NCI-H2107 (cell line): ENCODE results near the gene RPGRIP1L.

Experiments
- DNase-seq: peaks from one replicate; lab custom pipeline; 2025; lab: John Stamatoyannopoulos, UW

The RPGRIP1L gene

DNA sequence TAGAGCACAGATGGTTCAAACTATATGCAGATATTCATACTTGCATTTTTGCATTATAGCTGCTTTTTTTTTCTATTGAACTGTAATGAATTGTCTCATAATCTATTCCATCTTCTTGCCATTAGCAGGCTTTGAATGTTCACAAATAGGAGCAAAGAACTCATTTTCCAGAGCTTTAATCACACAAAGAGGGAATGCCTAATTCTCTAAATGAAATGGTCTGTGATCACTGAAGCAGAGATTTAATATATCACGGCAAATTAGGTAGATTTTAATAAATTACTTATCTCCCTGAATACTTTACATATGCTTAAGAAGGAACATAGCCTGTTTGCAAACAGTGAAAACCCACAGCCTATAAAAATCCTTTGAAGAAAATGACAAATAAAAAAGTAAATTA lies 103.0 kb downstream of the RPGRIP1L start:
- DNase-seq: no peak

DNA sequence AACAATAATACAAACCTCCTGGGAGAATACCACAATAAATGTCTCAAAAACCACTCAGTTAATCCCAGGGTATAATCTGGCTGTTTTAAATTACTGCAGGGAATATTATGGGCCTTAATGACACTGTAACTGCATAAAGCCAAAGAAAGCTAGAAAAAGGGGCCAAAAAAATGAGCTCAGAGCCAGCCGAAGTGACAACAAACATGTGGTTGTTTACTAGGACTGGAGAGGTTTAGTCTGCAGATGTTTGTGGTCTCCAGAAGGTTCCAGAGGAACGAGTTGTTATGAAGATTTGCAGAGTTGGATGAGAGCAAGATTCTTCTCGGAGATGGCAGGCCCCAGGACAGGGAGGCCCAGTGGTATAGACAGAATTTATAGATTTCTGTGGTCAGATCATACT lies 103.5 kb downstream of the RPGRIP1L start:
- no peak for DNase-seq

DNA sequence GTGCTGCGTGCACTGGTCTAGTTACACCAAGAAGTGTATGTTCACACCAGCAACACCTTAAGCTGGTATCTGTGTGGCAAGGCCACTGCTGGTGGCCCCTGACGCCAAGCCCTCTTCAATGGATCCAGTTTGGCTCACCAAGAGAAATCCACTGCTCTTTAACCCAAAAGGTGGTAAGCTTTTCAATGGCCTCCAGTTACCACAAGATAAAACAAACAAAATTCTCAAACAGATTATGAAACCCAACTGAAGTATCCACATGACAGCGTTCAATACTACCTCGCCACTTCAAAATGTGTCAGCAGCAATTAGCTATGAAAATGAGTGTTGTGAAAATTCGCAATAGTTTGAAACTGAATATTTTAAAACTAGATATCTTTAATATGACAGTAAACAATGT lies 104.1 kb downstream of the RPGRIP1L start:
- DNase-seq: no peak

DNA sequence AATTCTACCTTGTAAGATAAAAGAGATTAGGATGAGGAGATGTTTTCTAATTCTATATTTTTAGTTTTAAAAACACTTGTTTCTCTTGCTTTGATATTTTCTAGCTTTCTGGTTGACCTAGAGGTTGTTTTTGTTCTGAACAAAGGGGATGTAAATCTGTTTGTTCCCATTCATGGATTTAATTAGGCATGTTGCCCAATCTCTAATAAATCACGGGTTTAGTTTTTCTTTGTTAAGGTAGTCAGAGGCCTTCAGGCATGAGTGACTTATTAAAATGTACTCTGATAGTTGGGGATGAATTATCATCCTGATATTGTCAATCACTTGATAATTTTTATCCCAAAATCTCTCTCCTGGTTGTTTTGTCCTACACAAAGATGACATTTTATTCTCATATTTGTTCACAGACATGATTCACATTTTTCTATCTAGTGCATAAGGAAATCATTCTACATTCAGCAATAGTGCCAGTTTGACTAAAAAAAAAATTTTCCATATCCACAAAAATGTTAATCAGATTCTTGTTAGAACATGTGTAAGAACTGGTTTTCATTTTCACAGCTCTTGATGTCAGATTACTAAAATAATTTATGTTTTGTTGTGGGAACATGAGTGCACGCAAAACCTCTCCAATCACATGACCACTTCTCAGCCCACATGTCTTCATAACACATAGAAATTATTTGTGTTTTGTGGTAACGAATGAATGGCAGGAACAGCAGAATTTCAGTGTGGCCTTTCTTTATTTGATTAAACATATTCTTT lies 105.0 kb downstream of the RPGRIP1L start:
- no peak for DNase-seq

DNA sequence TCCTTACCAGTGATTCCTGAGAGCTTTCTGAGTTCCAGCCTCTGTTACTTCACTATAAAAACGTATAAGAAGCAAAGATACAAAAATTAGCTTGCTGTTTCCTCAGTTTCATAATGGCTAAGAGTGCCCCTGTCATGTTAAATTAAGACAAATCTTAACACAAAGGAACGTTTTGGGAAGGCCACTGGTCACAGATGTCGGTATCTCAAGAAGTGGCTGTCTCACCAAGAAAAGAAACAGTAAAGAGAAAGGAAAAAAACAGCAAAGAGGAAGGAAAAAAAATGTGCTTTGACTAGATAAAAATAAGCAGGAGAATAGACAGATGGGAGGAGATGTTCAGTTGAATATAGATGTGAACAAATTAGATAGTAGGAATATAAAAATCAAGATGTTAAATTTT lies 105.9 kb downstream of the RPGRIP1L start:
- DNase-seq: no peak

DNA sequence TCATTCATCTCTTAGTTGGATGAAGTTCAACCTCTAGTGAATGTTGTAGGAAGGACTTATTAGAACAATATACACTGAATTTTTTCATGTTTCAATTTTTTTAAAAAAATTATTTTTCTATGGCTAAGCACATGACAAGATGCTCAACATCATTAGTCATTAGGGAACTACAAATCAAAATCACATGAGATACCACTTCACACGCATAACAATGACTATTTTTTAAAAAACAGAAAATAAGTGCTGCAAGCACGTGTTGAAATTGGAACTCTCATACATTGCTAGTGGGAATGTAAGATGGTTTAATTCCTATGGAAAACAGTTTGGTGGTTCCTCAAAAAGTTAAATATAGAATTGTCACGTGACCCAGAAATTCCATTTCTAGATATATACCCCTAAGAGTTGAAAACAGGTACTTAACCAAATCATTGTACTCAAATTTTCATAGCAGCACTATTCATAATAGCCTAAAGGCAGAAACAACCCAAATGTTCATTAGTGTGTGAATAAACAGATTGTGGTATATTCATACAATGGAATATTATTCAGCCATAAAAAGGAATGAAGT lies 115.5 kb downstream of the RPGRIP1L start:
- DNase-seq: no peak

DNA sequence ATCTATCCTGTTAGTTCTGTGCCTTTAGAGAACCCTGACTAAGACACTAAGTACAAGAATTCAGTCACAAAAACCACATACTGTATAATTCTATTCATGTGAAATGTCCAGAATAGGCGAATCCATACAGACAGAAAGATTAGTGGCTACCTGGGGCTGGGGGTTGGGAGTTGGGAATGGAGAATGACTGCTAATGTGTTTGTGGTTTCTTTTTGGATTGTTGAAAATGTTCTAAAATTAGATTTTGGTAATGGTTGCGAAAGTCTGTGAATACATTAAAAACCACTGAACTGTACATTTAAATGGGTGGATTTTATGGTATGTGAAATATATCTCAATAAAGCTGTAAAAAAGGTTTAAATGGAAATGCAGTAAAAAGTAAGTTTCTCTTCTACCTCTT lies 120.3 kb downstream of the RPGRIP1L start:
- no peak for DNase-seq

DNA sequence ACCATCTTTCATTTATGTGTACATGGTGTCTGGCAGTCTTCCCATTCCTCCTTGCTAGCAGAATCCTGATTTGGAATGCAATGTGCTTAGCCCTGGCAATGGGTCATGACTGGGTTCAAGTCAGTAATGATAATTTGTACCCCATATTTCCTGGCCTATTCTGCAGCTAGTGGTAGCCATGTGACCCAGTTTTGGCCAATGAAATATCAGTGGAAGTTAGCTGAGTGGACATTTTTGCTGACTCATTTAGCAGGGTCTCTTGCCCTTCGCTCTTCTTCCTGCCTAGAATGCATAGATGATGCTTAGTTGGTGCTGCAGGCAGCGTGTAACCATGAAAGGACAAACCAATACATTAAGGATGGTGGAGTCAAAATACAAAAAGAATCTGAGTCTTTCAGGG lies 121.9 kb downstream of the RPGRIP1L start:
- DNase-seq: no peak

DNA sequence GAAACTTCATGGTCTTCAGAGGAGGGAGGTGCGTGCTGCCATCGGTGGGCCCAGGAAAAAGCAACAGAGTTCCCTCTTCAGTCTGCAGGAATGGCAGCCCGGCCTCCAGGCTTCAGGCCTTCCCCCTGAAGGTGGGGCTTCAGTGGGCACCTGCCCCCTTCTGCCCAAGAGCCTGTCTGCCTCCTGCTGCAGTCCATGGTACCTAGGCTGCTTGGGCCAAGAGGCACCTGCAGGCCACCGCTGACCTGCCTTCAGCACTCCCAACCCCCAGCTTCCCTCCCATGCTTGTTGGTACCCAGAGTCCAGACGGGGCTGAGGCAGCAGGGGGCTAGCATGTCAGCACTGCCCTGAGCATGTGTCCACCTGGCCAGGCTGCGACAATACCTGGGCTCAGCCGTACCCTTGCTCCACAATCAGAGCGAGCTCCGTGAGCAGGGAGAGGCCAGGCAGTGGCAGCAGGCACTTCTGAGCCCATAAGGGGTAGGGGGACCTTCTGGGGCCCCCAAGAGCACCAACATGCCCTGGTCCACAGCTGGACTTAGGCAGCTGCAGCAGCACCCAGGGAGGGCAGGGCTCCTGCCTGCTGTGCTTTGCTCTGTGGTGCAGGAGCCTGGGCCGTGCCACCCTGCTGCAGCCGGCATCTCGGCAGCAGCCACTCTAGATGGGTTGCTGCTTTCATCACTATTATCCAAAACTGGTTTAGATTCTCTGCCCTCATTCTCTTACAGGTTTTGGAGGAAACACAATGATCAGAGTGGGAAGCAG lies 123.4 kb downstream of the RPGRIP1L start:
- no peak for DNase-seq

DNA sequence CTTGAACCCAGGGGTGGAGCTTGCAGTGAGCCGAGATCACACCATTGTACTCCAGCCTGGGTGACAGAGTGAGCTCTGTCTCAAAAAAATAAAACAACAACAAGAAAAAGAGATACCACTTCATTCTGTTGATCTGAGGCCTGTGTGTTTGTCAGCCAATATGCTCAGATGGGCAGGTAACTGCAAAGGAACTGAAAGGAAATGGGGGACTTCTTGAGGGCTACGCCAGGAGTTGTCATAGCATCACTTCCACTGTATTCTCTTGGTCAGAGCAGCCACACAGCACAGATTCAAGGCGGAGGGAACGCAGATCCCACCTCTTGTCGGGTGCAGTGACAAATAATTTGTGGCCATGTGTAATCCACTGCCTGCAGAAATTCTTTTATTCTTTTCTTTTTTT lies 126.8 kb downstream of the RPGRIP1L start:
- no peak for DNase-seq

DNA sequence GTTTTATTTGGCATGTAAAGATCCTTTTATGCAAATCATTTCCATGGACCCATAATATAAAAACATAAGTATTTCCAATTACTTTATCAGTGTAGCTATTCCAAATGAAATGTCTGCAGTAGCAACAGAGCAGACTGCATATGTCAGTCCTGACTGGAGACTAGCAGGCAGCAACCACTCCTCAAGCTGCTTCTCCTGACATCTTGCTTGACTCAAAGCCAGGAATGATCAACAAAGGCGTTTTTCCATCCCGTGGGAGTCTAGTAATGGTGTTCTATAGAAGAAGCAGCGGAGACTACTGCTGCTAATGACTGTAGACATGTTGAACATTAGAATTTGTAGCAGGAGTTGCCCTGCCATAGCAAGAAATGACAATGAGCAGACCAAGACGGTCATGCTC lies 127.4 kb downstream of the RPGRIP1L start:
- no peak for DNase-seq

DNA sequence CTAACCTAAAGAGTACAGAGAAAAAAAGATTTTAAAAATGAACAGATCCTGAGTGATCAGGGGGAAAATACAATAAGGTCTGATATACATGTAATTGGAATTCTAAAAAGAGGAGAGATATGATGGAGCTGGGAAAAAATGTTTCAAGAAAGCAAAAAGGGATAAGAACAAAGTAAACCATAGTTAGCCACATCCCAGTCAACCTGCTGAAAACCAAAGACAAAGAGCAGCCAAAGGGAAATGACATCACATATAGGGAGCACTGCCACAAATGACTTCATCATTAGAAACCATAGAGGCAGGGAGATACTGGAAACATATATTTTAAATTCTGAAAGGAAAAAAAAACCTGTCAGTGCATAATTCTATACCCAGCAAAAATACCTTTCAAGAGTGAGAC lies 131.9 kb downstream of the RPGRIP1L start:
- no peak for DNase-seq

DNA sequence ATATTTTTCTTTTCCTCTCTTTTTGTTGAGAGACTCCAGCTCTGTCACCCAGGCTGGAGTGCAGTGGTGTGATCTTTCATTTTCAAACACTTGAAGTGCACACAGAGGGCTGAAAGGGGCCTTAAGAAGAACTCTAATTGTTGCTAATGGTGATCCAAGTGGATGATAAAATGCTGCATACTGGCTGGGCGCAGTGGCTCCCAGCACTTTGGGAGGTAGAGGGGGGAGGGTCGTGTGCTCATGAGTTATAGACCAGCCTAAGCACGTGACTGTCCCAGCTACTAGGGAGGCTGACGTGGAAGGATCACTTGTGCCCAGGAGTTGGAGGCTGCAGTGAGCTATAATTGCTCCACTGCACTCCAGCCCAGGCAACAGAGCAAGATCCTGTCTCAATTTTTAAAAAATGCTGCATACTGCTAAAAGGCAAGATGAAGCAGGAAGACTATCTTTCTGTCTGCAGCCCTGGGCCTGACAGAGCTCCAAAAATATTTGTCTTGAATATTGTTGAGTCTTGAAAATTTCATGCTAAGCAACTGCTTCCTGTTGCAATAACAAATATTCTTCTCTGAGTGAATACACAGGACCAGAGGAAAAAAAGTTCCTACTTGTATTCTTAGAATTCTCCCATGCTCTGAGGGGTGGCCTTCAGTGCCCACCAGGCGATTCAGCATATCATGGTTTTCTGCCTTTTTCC lies 137.0 kb downstream of the RPGRIP1L start:
- DNase-seq: no peak

DNA sequence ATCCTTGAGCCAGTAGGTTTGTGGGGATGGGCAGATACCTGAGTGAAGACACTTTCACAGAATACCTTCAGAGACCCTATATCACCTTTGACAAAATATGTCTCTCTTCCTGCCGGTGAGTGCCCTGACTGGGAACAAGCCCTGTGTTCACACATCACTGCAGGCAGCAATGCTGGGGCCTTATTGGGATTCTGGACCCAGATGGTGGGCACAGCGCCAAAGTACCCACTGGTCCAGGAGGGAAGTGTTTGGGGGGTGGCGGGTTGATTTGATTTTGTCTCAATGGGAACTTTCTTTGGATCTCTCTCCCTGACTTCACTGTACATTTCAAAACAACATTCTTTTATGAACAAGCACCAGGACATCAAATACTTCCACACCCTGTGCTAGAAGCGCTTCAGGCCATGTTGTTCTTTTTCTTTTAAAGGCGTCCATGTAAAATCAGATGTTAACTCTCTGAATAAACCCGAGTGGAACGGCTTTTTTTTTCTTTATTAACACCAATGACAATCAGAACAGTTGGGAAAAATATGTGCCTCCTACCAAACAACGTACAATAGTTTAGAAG lies 138.3 kb downstream of the RPGRIP1L start:
- DNase-seq: no peak

DNA sequence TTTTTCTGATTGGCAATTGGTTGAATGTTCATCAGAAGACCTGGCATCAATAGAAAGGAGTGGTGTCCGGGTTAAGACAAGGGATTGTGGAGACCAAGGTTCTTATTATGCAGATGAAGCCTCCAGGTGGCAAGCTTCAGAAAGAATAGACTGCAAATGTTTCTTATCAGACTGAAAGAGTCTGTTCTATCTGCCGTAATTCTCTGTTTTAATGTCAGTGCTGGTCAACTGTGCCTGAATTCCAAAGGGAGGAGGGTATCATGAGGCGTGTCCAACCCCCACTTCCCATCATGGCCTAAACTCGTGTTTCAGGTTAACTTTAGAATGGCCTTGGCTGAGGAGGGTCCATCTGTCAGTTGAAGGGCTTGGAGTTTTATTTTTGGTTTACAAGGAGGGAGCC lies 140.2 kb downstream of the RPGRIP1L start:
- no peak for DNase-seq

DNA sequence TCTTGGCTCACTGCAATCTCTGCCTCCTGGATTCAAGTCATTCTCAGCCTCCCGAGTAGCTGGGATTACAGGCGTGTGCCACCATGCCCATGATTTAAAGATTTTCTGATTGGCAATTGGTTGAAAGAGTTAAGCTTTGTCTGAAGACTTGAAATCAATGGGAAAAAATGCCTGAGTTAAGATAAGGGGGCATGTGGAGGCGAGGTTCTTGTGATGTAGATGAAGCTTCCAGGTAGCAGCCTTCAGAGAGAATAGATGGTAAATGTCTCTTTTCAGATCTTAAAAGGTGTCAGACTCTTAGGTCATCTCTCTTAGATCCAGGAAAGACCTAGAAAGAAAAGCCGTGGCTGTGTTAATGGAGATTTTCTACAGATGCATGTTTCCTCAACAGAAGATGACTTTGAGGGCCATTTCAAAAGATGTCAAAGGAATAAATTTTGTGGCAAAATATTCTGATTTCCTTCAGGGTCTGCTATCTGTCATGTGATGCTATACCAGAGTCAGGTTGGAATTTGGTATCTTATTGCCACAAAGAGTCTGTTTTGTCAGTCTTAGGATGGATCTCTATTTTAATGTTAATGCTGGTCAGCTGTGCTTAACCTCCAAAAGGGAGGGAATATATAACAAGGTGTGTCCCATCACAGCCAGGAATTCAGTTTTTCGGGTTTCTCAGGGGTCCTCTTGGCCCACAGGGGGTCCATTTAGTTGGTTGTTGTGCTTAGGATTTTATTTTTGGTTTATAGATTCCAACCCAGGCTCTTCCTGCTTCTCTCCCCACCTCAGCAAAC lies 142.4 kb downstream of the RPGRIP1L start:
- DNase-seq: no peak

DNA sequence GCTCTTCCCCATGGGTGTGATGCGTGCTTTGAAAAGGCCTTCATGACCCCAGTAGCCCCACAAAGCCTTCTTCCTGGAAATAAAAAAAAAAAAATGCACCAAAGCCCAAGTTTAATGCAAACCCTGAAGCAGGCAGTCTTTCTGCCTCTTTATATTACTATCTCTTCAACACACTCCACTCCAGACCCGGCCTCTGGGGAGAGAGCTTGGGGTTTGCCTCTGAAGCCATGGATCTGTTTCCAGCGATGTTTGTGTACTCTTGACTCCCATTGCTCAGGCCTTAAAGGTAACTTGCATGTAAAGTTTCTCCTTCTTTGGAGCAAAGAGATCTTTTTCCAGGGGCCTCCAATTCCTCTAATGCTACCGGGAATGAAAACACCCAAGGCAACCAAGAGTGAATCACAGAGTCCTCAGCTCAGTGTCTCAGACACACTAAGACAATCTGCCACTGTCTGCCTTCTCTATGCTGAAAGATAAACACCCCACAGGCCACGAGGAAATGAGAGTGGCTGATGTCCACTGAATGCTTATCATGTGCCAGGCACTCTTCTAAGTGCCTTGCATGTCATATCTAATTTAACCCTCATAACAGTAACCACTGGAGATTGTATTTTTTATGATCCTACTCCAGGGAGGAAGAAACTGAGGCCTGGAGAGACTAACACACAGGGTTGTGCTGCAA lies 144.2 kb downstream of the RPGRIP1L start:
- DNase-seq: no peak

DNA sequence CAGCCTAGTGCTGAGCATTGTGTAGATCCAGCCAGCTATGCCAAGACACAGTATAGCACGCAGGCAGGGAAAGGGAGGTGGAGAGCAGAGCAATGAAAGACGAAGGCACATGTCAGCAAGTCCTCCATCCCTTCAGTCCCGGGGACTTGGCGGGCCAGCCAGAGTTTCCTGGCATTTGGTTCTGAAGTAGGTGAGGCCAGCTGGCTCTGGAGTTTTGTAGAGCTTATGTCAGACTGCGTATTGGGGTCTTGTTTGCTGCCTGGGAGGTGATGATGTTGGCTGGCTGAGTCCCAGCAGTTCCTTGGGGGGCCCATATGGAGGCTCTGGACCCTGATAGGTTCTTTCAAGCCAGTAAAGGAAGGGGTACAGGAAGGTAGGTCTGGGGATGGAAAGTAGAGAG lies 144.9 kb downstream of the RPGRIP1L start:
- DNase-seq: no peak

DNA sequence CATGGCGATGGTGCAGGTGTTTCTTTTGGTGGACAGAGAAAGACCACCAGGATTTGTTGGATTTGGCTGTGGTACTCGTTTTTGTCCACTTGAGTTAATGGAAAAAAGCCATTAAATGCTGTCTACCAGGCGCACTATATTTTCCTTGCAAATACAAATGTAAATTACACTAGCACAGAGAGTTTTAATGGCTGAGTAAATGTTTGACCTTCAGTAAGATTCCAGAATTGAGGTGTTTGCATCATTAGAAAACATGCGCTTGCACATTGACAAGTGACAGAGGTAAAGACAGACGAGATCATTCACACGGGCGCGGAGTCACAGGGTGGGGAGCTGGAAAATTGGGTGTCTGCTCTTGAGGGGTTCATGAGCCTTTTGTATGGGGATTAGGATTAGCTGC lies 147.1 kb downstream of the RPGRIP1L start:
- no peak for DNase-seq

DNA sequence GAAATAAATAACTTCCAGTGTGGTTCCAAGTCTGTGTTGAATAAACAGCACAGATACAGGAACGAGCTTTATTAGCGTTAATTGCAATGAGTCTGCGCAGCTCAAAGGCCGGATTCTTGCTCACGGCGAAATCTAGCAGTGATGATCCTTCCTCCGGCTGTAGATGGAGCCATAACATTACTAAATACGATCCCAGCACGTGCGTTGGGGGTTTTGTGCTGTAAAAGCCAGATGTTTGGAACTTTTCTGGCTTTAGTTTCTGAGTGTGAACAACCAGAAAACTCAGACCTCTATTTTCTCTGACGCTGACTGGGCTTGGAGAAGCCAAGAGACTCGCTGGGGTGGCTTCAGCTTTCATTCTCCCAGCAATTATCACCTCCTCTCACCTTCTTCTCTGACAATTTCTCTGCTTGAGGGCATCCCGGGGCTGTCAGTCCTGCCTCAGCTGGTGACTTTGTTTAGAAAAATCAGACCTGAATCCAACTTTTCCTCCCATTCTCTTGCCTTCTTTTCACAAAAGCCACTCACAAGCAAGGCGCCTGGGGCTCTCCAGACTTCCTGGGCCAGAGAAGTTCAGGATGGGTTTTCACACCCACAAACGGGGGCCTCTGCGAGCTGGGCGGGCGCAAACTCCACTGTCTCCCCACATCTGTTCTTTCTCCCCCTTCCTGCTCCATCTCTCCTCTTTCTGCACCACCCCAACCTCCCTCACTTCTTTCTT lies 153.5 kb downstream of the RPGRIP1L start:
- DNase-seq: peak; percentile 18
